ENCODE data around the gene TBC1D10A.

DNA sequence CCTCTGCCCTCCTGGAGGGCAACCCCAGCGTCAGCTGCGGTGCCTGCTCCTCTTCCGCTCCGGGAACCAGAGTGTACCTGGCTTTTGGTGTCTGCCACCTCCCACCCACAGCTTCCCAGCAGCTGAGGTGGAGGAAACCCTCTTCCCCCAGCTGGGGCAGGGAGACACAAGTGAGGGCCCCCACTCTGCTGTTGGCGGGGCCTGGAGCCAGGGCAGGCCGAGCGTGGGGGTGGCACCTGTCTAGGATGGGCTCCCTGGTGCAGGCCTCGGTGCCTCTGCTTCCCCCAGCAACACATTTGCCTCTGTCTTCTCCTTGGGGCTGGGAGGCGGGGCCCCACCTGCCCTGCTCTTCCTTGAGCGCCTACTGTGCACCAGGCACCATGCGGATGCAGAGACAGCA, 66.5 kb downstream of the TBC1D10A start:
- no peak for TF ChIP-seq ZNF239 (tag by site-specific recombination; IDR thresholded peaks at IDR 0.05)
- TF ChIP-seq, protein P1, sequence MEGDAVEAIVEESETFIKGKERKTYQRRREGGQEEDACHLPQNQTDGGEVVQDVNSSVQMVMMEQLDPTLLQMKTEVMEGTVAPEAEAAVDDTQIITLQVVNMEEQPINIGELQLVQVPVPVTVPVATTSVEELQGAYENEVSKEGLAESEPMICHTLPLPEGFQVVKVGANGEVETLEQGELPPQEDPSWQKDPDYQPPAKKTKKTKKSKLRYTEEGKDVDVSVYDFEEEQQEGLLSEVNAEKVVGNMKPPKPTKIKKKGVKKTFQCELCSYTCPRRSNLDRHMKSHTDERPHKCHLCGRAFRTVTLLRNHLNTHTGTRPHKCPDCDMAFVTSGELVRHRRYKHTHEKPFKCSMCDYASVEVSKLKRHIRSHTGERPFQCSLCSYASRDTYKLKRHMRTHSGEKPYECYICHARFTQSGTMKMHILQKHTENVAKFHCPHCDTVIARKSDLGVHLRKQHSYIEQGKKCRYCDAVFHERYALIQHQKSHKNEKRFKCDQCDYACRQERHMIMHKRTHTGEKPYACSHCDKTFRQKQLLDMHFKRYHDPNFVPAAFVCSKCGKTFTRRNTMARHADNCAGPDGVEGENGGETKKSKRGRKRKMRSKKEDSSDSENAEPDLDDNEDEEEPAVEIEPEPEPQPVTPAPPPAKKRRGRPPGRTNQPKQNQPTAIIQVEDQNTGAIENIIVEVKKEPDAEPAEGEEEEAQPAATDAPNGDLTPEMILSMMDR (tag by site-specific recombination; IDR thresholded peaks at IDR 0.05) = no peak
- TF ChIP-seq, protein P2, sequence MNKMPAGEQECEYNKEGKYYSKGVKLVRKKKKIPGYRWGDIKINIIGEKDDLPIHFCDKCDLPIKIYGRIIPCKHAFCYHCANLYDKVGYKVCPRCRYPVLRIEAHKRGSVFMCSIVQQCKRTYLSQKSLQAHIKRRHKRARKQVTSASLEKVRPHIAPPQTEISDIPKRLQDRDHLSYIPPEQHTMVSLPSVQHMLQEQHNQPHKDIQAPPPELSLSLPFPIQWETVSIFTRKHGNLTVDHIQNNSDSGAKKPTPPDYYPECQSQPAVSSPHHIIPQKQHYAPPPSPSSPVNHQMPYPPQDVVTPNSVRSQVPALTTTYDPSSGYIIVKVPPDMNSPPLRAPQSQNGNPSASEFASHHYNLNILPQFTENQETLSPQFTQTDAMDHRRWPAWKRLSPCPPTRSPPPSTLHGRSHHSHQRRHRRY (tag by site-specific recombination; IDR thresholded peaks at IDR 0.05) = no peak
